COLO668 (cell line): ENCODE results near the gene DNASE1L2.

ENCODE experiments used
- DNase-seq: peaks from one replicate; lab custom pipeline; 2025; ENCODE audit not compliant: unreplicated experiment; lab: John Stamatoyannopoulos, UW

DNASE1L2 gene

GRCh38 chr16:2267505-2267912 is 31.3 kb downstream of the DNASE1L2 start:
- peak; percentile 88 for DNase-seq

DNA sequence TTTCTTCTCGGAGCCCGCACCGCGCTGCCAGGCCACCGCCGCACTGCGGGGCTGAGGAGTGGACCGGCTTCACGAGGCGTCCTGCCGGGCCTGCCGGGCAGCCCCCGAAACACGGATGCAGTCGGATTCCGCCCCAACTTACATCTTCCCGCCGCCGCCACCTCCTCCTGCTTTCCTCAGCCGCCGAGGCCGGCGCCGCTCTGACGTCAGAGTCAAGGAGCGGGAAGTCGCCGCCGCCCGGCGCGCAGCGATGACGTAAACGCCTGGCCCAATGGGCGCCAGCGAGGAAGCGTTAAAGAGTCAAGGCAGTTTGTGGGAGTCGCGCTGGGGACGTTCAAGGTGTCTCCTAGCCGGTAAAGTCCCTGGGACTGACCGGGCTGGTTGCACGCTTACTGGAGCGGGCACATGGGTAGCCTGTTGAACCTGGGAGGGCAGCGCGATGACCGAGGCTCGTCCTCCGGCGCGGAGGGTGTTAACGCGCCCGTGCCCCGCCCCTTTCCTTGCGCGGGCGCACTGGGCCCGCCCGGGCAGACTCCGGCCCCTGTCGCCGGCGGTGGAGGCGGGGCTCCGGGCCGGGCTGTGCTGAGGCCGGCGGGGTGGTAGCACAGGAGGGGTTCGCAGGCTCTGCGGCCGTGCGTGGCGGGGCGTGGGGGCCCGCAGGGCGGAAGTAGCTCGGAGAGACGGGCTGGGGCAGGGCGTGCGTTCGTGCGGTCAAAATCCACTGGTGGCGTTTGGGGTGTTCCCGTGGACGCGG is 31.8 kb downstream of the DNASE1L2 start, which contains the start of gene RNPS1:
TSS of gene RNPS1 (minus strand) at position 214 of the 754 bp plus-strand sequence. CDS start 3,483 bp downstream, outside the sequence.
- peak; percentile 97 for DNase-seq

DNA sequence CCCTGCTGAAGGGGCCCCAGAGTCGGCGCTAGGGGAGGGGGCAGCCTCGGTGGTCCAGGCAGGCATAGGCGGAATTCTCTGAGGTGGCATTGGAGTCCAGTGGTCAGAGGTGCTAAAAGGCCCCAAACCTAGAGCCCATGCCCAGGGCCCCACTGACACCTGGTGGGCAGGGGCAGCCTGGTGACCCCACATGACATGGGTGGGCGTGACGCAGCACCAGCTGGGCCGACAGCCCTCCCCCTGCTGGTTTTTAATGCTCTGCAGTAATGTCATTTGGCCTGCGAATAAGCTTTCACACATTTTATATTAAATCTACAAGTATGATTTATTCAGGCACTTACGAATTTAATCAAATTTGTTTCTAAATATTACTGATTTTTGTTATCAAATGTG is 33.8 kb downstream of the DNASE1L2 start:
- no peak for DNase-seq

DNA sequence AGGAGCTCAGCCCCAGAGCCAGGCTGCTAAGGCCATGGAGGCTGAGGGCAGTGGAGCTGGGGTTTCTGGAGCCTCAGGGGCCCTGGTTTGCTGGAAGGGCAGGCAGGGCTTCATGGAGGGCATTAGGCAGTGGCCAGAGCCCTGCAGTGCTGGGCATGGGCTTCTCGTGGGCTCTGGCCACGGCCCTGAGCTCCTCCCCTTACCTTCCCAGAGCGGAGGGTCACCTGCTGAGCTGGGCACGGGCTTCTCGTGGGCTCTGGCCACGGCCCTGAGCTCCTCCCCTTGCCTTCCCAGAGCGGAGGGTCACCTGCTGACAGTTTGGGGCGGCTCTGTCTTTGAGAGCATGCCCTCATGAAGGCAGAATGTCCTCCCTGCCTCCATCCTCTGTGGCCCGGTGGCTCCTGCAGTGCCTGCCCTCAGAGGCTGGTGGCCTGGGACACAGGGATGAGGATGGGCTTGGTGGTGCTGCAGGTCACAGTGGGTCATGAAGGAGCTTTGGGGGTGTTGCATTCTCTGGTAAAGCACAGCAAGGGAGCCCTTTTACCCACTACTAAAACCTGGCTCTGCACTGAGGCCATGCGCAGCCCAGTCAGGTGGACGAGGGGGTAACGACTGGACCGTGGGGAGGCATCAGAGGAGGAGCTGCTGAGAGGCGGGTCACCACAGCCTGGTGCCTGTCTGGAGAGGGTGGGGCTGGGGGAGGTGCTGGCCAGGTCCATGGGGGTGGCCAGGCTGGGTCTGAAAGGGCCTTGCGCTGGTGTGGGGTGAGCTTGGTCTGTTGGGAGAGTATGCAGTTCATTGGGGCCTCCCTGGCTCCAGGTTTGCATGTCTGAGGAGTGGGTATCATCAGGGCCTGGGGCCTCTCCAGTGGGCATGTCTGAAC is 34.6 kb downstream of the DNASE1L2 start:
- DNase-seq: no peak

DNA sequence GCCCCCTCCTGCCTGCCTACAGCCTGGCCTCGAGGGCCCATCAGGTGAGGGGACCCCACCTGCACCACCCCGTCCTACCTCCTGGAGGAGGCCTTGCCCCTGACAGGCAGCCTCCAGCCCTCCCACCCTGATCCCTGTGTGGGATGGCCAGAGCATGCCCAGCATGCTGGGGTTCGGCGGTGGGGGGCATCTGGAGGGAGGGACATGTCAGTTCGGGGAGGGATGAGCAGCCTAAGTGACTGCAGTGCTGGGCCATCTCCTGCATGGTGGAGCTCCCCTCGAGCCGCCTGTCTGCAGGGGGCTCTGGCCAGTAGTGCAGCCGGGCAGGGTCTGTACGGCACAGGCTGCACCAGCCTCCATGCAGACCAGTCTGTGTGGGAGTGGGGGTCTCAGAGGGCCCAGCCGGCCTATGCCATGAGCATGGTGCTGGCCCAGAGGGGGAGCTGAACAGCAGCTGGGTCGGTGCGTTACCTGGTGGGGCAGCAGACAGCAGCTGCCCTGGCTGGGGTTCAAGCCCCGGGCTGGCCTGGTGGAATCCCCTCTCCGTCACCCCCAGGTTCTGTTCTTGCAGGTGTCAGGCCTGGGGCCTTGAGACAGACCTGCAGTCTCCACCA is 35.7 kb downstream of the DNASE1L2 start:
- no peak for DNase-seq

DNA sequence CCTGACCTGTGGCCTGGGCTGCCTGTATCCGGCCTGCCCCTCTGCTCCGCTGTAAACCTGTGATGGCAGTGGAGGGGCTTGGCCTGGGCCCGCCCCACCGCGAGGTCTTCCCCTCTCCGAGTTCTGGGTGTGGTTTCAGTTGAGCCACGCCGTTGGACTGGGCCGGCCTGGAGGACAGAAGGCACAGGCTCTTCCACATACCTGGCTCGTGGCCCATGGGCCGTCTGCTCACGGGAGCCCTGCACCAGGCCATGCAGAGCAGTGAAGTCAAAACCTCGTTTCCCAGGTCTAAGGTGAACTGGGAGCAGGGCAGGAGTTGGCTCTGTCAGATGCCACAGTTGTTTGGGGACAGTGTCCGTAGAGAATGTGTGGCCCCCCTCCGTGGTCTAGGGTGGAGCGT is 37.2 kb downstream of the DNASE1L2 start:
- no peak for DNase-seq

DNA sequence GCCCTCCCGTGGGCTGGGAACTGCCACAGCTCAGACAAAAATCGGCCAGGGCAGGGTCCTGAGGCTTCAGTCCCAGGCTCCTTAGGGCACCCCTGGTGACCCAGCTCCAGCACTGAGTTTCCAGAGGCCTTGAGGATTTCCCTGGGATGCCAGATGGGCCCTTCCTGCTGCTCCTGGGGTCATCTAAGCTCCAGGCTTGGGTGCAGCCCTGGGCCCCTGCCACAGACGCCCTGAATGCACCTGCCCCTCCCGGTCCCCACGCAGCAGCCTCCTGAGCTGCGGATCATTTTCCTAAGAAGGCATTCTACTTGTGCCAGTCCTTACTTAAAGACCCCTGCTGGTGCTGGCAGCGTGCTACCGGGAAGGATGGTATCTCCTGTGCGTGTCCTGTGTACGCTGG is 37.7 kb downstream of the DNASE1L2 start:
- no peak for DNase-seq

DNA sequence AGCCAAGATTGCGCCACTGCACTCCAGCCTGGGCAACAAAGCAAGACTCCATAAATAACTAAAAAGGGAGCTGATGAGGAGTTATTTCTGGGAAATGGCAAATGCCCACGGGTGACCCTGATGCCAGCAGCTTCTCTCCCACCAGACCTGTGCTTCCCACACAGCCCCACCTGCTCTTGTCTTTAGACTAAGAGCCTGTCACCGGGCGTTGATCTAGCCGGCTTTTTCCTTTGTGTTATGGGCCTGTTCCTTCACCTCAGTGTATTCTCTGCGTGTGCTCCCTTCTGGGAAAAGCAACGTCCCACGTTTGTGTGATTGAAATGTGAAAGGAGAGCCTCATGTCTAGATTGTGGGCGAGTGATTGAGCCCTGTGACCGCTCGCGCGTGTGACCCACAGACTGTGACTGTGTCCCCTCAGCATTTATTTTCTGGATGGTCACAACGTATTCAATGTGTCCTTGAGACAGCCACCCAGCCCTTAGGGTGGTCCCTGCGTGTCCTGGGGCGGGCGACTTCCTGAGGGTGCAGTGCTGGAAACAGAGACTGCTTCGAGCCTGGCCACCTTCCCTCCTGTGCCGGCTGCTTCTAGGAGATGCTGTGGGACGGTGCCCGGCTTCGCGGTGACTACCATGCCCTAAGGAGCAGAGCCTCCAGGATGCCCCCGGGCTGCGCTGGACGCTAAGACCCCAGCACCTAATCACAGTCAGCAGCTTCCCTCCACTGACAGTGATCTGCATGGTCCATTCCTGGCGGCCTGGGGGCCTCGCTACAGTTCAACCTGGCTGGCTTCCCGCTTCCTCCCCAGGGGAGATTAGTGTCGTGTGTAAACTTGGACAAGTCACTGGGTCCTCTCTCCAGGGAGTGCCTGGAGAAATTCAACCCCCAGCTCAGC is 39.5 kb downstream of the DNASE1L2 start:
- no peak for DNase-seq

DNA sequence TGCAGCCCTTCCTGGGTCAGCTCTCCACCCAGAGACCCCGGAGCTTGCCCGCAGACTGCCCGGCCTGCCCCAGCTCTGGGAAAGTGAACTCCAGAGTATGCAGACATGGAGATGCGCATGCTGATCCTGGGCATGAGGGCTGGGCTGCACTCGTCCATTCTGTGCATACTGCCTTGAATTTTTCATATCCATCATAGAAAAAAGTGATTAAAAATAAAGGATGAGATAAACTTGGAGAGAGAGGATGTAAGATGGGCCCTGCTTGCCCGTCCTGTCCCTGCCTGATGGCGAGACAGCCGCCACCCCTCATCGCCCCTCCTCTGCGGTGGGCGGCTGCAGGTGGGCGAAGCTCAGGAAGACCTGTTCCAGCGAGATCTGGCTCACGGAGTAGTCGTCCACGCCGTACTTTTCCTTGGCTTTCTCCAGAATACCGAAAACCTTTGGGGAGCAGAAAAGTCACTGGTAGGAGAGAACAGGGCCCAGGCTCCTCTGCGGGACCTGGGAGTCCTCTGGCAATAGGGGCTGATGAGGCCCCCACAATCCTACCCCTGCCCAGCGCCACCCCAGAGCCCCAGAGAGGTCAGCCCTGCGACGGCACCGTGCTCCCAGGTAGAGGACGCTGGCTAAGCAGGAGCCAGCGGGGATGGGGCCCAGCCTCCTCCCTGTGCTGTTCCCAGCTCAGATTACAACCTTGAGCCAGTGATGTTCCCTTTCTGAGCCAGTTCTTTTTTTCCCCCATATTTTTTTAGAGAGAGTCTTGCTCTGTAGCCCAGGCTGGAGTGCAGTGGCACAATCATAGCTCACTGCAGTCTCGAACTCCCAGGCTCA is 40.3 kb downstream of the DNASE1L2 start:
- no peak for DNase-seq

DNA sequence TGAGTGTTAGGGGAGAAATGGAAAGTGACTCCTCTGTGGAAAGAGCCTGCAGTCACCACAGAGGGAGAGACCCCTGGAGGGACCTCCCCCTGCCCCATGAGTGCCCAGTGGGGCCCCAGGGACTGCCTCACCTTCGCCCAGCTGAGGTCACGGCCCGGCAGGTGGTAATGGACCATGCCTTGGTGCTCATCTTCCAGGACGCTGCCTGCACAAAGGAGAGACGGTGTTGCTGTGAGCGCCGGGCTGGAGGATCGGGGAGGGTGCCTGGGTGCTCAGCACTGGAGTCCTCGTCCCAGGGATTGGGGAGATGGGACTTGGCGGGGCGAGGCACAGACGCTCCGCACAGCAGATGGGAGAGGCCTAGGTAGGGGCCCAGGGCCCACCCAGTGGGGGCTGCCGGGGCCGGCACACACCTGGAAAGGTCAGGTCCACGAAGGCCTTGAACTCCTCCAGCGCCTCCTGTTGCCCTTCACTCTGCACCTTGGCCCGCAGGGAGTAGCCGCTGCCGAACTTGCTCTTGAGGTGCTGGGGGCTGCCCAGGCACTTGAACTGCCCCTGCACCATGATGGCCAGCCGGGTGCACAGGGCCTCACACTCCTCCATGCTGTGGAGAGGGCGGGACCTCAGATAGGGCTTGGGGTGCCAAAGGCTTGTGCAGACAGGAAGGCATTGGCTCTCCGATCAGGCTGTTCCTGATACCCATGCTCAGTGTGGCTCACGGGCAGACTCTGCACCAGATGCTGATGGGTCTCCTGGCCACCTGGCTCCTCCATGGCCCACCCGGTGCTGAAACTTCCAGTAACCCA is 41.4 kb downstream of the DNASE1L2 start:
- DNase-seq: no peak

GRCh38 chr16:2278272-2278608 is 42.0 kb downstream of the DNASE1L2 start:
- no peak for DNase-seq

GRCh38 chr16:2278956-2279800 is 42.9 kb downstream of the DNASE1L2 start:
- DNase-seq: no peak

GRCh38 chr16:2280461-2280860 is 44.2 kb downstream of the DNASE1L2 start:
- DNase-seq: no peak

GRCh38 chr16:2280981-2281542 is 44.8 kb downstream of the DNASE1L2 start:
- DNase-seq: no peak

- no peak for DNase-seq
Measured at GRCh38 chr16:2282262-2282661, 46.0 kb downstream of the DNASE1L2 start.

DNA sequence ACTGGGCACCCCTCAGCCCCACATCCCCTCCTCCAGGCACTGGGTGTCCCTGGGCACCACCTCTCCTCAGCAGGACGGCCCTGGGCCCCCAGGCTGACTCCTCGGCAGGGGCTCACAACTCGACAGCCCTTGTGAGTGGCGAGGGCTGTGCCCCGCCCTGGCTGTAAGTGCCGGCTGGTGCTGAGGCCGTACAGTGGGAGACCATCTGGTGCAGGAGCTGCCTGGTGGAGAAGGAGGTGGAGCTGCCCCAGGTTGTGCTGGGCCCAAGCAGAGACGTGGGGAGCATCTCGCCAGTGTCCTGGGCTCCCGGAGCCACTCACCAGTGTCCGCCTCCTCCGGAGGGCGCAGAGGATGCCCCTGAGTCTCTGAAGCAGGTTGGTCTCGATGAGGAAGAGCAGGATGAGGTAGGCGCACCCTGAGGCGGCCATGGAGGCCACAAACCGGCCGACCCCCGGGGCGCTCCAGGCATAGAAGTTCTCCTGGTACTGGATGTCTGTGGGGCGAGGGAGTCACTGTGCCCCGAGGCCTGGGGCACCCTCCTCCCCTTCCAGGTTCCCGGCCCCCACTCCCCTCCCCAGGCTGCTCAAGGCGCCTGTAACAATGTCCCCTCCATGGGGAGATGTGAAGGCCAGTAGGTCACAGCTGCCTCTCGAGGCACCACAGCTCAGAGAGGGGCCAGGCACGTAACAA is 46.8 kb downstream of the DNASE1L2 start:
- no peak for DNase-seq
